ENCODE measurements around the gene PHF19.

DNA sequence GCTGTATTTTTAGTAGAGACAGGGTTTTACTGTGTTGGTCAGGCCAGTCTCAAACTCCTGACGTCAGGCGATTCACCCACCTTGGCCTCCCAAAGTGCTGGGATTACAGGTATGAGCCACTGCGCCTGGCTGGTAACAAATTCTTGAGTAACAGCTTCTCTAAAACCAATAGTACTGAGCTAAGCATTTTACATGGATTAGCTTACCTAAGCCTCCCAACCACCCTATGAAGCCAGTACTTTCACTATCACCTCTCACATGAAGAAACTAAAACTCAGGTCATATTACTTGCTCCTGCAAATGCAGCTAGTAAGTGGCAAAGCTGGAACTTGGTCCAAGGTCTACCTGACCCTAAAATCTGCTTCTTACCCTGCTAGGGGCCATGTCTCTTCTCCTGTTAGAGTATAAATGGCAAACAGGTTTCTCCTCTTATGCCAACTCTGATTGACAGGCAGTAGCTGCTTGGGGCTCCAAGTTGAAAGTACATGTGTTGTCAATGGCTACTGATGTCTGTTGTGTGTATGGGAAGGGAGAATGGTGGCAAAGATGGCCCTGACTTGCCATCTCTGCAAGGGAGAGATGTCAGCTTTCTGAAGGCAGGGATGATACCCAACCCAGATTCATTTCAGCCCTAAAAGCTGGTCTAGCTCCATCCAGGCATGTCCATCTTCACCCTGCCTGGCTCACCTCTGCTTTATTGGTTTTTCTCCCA lies 4.0 kb downstream of the PHF19 start:
- TF ChIP-seq, protein P1, sequence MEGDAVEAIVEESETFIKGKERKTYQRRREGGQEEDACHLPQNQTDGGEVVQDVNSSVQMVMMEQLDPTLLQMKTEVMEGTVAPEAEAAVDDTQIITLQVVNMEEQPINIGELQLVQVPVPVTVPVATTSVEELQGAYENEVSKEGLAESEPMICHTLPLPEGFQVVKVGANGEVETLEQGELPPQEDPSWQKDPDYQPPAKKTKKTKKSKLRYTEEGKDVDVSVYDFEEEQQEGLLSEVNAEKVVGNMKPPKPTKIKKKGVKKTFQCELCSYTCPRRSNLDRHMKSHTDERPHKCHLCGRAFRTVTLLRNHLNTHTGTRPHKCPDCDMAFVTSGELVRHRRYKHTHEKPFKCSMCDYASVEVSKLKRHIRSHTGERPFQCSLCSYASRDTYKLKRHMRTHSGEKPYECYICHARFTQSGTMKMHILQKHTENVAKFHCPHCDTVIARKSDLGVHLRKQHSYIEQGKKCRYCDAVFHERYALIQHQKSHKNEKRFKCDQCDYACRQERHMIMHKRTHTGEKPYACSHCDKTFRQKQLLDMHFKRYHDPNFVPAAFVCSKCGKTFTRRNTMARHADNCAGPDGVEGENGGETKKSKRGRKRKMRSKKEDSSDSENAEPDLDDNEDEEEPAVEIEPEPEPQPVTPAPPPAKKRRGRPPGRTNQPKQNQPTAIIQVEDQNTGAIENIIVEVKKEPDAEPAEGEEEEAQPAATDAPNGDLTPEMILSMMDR (conservative IDR thresholded peaks at IDR 0.05; ENCODE audit: low read depth in 2 of 2): no peak
- no peak for TF ChIP-seq EZH2 (IDR thresholded peaks at IDR 0.05; ENCODE audit: low read depth, unreplicated experiment)
- TF ChIP-seq, protein P2, sequence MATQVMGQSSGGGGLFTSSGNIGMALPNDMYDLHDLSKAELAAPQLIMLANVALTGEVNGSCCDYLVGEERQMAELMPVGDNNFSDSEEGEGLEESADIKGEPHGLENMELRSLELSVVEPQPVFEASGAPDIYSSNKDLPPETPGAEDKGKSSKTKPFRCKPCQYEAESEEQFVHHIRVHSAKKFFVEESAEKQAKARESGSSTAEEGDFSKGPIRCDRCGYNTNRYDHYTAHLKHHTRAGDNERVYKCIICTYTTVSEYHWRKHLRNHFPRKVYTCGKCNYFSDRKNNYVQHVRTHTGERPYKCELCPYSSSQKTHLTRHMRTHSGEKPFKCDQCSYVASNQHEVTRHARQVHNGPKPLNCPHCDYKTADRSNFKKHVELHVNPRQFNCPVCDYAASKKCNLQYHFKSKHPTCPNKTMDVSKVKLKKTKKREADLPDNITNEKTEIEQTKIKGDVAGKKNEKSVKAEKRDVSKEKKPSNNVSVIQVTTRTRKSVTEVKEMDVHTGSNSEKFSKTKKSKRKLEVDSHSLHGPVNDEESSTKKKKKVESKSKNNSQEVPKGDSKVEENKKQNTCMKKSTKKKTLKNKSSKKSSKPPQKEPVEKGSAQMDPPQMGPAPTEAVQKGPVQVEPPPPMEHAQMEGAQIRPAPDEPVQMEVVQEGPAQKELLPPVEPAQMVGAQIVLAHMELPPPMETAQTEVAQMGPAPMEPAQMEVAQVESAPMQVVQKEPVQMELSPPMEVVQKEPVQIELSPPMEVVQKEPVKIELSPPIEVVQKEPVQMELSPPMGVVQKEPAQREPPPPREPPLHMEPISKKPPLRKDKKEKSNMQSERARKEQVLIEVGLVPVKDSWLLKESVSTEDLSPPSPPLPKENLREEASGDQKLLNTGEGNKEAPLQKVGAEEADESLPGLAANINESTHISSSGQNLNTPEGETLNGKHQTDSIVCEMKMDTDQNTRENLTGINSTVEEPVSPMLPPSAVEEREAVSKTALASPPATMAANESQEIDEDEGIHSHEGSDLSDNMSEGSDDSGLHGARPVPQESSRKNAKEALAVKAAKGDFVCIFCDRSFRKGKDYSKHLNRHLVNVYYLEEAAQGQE (IDR thresholded peaks at IDR 0.05; ENCODE audit: unreplicated experiment): no peak
- no peak for TF ChIP-seq NANOG (IDR thresholded peaks at IDR 0.05; ENCODE audit: borderline replicate concordance)
- TF ChIP-seq EZH2phosphoT487 (IDR thresholded peaks at IDR 0.05; ENCODE audit: unreplicated experiment): no peak
- TF ChIP-seq POLR2AphosphoS5 (IDR thresholded peaks at IDR 0.05; ENCODE audit: low read depth): no peak
- no peak for TF ChIP-seq JUNB (IDR thresholded peaks at IDR 0.05; ENCODE audit: unreplicated experiment)
- TF ChIP-seq STAT1 (IDR thresholded peaks at IDR 0.05; ENCODE audit: unreplicated experiment): no peak
- TF ChIP-seq CREB1 (CRISPR knock-in tag; IDR thresholded peaks at IDR 0.05; ENCODE audit: low read depth): no peak
- no peak for TF ChIP-seq ZNF114 (CRISPR knock-in tag; IDR thresholded peaks at IDR 0.05)
- TF ChIP-seq, protein P3, sequence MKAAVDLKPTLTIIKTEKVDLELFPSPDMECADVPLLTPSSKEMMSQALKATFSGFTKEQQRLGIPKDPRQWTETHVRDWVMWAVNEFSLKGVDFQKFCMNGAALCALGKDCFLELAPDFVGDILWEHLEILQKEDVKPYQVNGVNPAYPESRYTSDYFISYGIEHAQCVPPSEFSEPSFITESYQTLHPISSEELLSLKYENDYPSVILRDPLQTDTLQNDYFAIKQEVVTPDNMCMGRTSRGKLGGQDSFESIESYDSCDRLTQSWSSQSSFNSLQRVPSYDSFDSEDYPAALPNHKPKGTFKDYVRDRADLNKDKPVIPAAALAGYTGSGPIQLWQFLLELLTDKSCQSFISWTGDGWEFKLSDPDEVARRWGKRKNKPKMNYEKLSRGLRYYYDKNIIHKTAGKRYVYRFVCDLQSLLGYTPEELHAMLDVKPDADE (IDR thresholded peaks at IDR 0.05): no peak
- TF ChIP-seq, protein P4, sequence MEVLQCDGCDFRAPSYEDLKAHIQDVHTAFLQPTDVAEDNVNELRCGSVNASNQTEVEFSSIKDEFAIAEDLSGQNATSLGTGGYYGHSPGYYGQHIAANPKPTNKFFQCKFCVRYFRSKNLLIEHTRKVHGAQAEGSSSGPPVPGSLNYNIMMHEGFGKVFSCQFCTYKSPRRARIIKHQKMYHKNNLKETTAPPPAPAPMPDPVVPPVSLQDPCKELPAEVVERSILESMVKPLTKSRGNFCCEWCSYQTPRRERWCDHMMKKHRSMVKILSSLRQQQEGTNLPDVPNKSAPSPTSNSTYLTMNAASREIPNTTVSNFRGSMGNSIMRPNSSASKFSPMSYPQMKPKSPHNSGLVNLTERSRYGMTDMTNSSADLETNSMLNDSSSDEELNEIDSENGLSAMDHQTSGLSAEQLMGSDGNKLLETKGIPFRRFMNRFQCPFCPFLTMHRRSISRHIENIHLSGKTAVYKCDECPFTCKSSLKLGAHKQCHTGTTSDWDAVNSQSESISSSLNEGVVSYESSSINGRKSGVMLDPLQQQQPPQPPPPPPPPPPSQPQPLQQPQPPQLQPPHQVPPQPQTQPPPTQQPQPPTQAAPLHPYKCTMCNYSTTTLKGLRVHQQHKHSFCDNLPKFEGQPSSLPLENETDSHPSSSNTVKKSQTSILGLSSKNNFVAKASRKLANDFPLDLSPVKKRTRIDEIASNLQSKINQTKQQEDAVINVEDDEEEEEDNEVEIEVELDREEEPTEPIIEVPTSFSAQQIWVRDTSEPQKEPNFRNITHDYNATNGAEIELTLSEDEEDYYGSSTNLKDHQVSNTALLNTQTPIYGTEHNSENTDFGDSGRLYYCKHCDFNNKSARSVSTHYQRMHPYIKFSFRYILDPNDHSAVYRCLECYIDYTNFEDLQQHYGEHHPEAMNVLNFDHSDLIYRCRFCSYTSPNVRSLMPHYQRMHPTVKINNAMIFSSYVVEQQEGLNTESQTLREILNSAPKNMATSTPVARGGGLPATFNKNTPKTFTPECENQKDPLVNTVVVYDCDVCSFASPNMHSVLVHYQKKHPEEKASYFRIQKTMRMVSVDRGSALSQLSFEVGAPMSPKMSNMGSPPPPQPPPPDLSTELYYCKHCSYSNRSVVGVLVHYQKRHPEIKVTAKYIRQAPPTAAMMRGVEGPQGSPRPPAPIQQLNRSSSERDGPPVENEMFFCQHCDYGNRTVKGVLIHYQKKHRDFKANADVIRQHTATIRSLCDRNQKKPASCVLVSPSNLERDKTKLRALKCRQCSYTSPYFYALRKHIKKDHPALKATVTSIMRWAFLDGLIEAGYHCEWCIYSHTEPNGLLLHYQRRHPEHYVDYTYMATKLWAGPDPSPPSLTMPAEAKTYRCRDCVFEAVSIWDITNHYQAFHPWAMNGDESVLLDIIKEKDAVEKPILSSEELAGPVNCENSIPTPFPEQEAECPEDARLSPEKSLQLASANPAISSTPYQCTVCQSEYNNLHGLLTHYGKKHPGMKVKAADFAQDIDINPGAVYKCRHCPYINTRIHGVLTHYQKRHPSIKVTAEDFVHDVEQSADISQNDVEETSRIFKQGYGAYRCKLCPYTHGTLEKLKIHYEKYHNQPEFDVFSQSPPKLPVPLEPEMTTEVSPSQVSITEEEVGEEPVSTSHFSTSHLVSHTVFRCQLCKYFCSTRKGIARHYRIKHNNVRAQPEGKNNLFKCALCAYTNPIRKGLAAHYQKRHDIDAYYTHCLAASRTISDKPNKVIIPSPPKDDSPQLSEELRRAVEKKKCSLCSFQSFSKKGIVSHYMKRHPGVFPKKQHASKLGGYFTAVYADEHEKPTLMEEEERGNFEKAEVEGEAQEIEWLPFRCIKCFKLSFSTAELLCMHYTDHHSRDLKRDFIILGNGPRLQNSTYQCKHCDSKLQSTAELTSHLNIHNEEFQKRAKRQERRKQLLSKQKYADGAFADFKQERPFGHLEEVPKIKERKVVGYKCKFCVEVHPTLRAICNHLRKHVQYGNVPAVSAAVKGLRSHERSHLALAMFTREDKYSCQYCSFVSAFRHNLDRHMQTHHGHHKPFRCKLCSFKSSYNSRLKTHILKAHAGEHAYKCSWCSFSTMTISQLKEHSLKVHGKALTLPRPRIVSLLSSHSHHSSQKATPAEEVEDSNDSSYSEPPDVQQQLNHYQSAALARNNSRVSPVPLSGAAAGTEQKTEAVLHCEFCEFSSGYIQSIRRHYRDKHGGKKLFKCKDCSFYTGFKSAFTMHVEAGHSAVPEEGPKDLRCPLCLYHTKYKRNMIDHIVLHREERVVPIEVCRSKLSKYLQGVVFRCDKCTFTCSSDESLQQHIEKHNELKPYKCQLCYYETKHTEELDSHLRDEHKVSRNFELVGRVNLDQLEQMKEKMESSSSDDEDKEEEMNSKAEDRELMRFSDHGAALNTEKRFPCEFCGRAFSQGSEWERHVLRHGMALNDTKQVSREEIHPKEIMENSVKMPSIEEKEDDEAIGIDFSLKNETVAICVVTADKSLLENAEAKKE (CRISPR knock-in tag; IDR thresholded peaks at IDR 0.05): no peak
- no peak for TF ChIP-seq ZNF331 (CRISPR knock-in tag; IDR thresholded peaks at IDR 0.05; ENCODE audit: low read depth)

All from GM23338 (cell line).